Spinal cord (tissue), 10 donors: ENCODE measurements around the gene PDE11A. TPM values are rescaled to one million over a fixed set of nuclear protein-coding genes. Genes with fewer than 3 reads are reported as not detected.
A peak's percentile ranks its signal among the peaks of the same experiment; 100 is the strongest.

Experiments
- DNase-seq, 6 donors: peaks; one replicate each; pipeline versions ENCODE4 v3.0.0 to v3.0.0-alpha.2; 2013 to 2015; ENCODE audit warnings: low spot score in 6 of 6, low read depth in 4 of 6
- H3K27ac ChIP-seq: one replicate; pipeline ENCODE4 v1.5.1; 2013; ENCODE audit warnings: low read depth, low read length, control low read depth
- H3K27me3 ChIP-seq: one replicate; pipeline ENCODE4 v1.6.1; 2013; ENCODE audit warnings: low read length; ENCODE audit not compliant: control insufficient read depth, insufficient read depth
- H3K36me3 ChIP-seq: one replicate; pipeline ENCODE4 v1.6.1; 2013; ENCODE audit warnings: low read length; ENCODE audit not compliant: control insufficient read depth, insufficient read depth
- H3K4me1 ChIP-seq: one replicate; pipeline ENCODE4 v1.6.1; 2013; ENCODE audit warnings: low read length; ENCODE audit not compliant: control insufficient read depth, insufficient read depth
- H3K4me3 ChIP-seq: one replicate; pipeline ENCODE4 v1.5.1; 2013; ENCODE audit warnings: low read depth, low read length, control low read depth
- H3K9me3 ChIP-seq: one replicate; pipeline ENCODE4 v1.6.1; 2013; ENCODE audit warnings: low read length; ENCODE audit not compliant: control insufficient read depth, insufficient read depth
- WGBS: methylation state at CpG from one replicate; pipeline ENCODE4 v1.1.5; 2013; ENCODE audit warnings: missing lambda C conversion rate; ENCODE audit not compliant: insufficient coverage; 5-methylcytosine and 5-hydroxymethylcytosine counted together
- polyA plus RNA-seq, 2 donors: library from polyadenylated mRNA; unstranded; fragments of 120-200 nt; gene quantifications; one replicate each; pipeline ENCODE4 v1.2.1, GENCODE V29; 2013; ENCODE audit not compliant: insufficient read length in 2 of 2
- total RNA-seq, 2 donors: library from RNA; depleted of rRNA in 1 of 2; stranded (reverse); fragments of 120-200 nt in 1 of 2; fragments of >200 nt in 1 of 2; gene quantifications; one replicate each; pipeline versions ENCODE4 v1.2.3 to v1.2.4, GENCODE V29; 2013 to 2014
- donor health status: healthy.

The PDE11A gene
- total and polyA plus RNA-seq, 4 donors = 1.9 to 6.5 (median 2.1) TPM

- Histone ChIP-seq H3K9me3 (no peaks in the 10 kb centered on the region), H3K27ac (no peak overlapping the region), H3K36me3 (no peaks in the 10 kb centered on the region), H3K4me3 (no peak overlapping the region), H3K4me1 (no peaks in the 10 kb centered on the region), H3K27me3 (no peaks in the 10 kb centered on the region)
- WGBS = 90% methylated on average over 3 of the region's 4 CpGs
- DNase-seq = no peak
These were observed 178.0 kb downstream of the PDE11A start for GRCh38 chr2:177894546-177894945.

- Histone ChIP-seq H3K4me1 (no peaks in the 10 kb centered on the region), H3K36me3 (no peaks in the 10 kb centered on the region), H3K9me3 (no peaks in the 10 kb centered on the region), H3K27me3 (no peaks in the 10 kb centered on the region), H3K4me3 (no peak overlapping the region), H3K27ac (no peak overlapping the region)
- no peak for DNase-seq
These were observed 178.7 kb downstream of the PDE11A start for GRCh38 chr2:177893880-177894279.

DNA sequence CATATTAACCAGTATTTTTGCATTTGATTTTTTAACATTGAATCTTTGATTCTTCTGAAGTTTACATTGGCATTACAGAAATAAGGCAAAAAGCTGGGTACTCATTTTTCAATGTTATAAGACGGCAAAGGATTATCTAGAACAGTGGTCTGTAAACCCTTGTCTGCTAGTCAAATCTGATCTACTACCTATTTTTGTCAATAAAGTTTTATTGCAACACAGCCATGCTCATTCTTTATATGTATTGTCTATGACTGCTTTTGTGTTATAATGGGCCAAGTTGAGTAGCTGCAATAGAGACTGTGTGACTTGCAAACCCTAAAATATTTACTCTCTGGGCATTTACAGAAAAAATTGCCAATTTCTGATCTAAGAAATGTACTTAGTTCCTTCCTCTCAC lies 181.0 kb downstream of the PDE11A start:
- no peak overlapping the region for H3K4me3 ChIP-seq
- no peak for DNase-seq
- no peaks in the 10 kb centered on the region for H3K27me3 ChIP-seq
- no peaks in the 10 kb centered on the region for H3K4me1 ChIP-seq
- H3K36me3 ChIP-seq = no peaks in the 10 kb centered on the region
- no peaks in the 10 kb centered on the region for H3K9me3 ChIP-seq
- H3K27ac ChIP-seq = no peak overlapping the region
- whole genome bisulfite sequencing = 100% methylated on average over 1 of the region's 1 CpG

DNA sequence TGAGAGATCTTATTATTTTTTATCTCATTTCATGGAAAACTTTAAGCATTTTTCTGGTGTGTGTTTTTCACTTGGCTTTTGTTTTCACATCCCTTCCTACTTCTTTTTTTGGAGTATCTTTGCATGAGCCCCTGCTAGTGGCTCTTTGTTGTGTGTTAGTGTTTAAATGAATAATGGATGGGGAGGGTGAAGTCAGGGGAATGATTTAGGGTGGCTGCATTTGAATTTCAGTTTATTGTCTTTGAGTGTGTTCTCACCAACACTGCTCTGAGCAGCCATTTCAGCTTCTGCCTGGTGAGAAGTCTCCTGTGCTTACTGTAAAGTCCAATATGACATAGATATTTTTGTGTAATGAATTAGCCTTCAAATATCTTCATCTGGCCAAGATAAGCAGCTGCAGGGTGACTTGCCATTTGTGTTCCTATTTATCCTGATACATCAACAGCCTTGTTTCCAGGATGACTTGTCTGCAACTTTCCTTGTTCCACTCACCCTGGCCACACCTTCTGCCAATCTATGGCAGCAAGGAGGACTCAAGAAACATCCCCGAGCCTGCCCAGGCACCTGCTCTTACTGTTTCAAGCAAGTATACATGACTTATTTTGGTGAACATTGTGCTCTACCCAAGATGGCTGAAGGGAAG lies 182.6 kb downstream of the PDE11A start:
- H3K27me3 ChIP-seq = no peaks in the 10 kb centered on the region
- no peaks in the 10 kb centered on the region for H3K4me1 ChIP-seq
- no peak overlapping the region for H3K27ac ChIP-seq
- no peaks in the 10 kb centered on the region for H3K36me3 ChIP-seq
- WGBS = 75% methylated on average over 1 of the region's 1 CpG
- no peaks in the 10 kb centered on the region for H3K9me3 ChIP-seq
- DNase-seq = no peak
- H3K4me3 ChIP-seq = no peak overlapping the region

DNA sequence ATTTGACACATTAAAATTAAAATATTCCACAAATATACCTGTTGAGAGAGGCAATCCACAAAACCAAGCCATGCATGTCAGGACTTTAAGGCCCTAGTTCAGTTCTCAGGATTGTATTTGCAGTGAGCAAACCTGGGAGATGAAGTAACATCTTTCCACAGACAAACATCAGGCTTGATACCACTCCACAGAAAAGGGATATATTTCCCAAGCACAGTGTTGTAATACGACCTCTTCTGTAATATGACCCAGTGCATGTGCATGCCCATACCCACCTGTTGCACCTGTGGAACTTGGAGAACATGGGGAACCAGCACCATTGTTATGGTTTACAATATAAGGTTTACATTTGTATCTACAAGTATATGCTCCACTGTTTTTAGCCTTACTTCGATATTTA lies 184.0 kb downstream of the PDE11A start:
- WGBS = 80% methylated on average over 1 of the region's 2 CpGs
- no peak overlapping the region for H3K4me3 ChIP-seq
- no peaks in the 10 kb centered on the region for H3K4me1 ChIP-seq
- no peak for DNase-seq
- H3K27me3 ChIP-seq = no peaks in the 10 kb centered on the region
- no peaks in the 10 kb centered on the region for H3K36me3 ChIP-seq
- H3K27ac ChIP-seq = no peak overlapping the region
- H3K9me3 ChIP-seq = no peaks in the 10 kb centered on the region

- DNase-seq = no peak
- Histone ChIP-seq H3K4me1 (no peaks in the 10 kb centered on the region), H3K27me3 (no peaks in the 10 kb centered on the region), H3K4me3 (no peak overlapping the region), H3K9me3 (no peaks in the 10 kb centered on the region), H3K36me3 (no peaks in the 10 kb centered on the region), H3K27ac (no peak overlapping the region)
- WGBS = 80% methylated on average over 1 of the region's 3 CpGs
These were observed 184.9 kb downstream of the PDE11A start for GRCh38 chr2:177887722-177888121.

DNA sequence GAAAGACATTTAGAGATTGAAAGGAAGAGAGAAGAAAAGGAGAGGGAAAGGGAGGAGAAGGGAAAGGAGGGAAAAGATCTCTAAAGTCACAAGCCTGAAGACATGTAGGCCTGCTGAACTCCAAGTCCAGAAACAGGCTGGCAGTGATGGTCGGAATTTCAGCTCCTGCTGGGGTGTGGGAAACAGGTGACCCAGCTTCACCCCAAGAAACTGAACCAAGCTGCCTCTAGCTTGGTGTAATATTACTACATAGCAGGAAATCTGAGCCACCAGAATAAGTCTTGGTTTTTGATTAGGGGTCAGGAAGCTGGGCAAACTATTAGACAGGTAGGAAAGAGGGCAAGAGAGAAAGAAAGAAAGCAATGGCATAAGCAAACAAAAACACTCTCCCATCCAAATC lies 185.8 kb downstream of the PDE11A start:
- no peaks in the 10 kb centered on the region for H3K9me3 ChIP-seq
- no CpG with 5 or more reads among the region's 1 CpG for WGBS
- no peaks in the 10 kb centered on the region for H3K27me3 ChIP-seq
- no peaks in the 10 kb centered on the region for H3K36me3 ChIP-seq
- H3K27ac ChIP-seq = no peak overlapping the region
- no peak overlapping the region for H3K4me3 ChIP-seq
- no peaks in the 10 kb centered on the region for H3K4me1 ChIP-seq
- no peak for DNase-seq

DNA sequence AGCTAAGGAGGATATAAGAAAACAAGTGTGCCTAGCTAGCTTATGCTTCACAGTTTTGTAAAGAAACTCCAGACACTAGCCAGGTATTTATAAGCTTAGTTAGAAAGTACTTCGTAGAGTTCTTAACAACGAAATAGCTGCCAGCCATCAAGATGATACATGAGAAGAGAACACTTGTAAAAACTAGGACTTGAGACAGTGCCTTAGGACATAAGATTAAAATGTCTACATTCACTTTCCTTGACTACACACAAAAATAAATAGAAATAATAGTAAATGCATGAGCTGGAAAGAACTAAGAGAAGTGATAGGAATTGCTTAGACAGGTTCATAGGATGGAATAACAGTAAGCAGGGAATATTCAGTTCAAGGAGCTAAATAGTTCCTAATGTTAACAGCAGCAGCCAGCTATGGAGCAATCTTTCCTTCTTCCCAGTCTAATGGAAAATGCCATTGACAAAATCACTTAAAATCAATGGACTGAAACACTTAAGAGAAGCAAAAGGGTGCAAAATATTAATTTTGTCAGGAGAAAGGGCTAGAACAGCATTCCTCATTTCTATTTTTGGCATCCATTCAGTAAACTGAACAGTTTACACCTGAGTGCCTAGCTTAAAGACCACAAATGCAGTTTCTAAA lies 186.6 kb downstream of the PDE11A start:
- WGBS = no CpG with 5 or more reads among the region's 2 CpGs
- Histone ChIP-seq H3K4me1 (no peaks in the 10 kb centered on the region), H3K9me3 (no peaks in the 10 kb centered on the region), H3K36me3 (no peaks in the 10 kb centered on the region), H3K27ac (no peak overlapping the region), H3K27me3 (no peaks in the 10 kb centered on the region), H3K4me3 (no peak overlapping the region)
- DNase-seq = peak in 1 of 6 donors; percentile 11

GRCh38 chr2:177883177-177883576 lies 189.4 kb downstream of the PDE11A start:
- DNase-seq = no peak
- no peaks in the 10 kb centered on the region for H3K4me1 ChIP-seq
- H3K4me3 ChIP-seq = no peak overlapping the region
- H3K36me3 ChIP-seq = no peaks in the 10 kb centered on the region
- no CpG with 5 or more reads among the region's 2 CpGs for WGBS
- no peaks in the 10 kb centered on the region for H3K27me3 ChIP-seq
- H3K9me3 ChIP-seq = no peaks in the 10 kb centered on the region
- no peak overlapping the region for H3K27ac ChIP-seq

GRCh38 chr2:177882501-177882900 lies 190.1 kb downstream of the PDE11A start:
- no peak overlapping the region for H3K4me3 ChIP-seq
- no CpG with 5 or more reads among the region's 1 CpG for WGBS
- H3K27ac ChIP-seq = no peak overlapping the region
- no peaks in the 10 kb centered on the region for H3K4me1 ChIP-seq
- no peaks in the 10 kb centered on the region for H3K9me3 ChIP-seq
- DNase-seq = peak in 2 of 6 donors; percentile 4 to 36
- no peaks in the 10 kb centered on the region for H3K27me3 ChIP-seq
- no peaks in the 10 kb centered on the region for H3K36me3 ChIP-seq
